Right ventricle myocardium inferior (tissue), 1 donor: ENCODE data around the gene CHRM2. TPM values are rescaled to one million over a fixed set of nuclear protein-coding genes. Genes with fewer than 3 reads are reported as not detected.

Experiments used
- ATAC-seq: fragments of 200-7000 bp; cut with Tn5 transposase; one replicate; pipeline ENCODE4 v1.9.1; 2020; ENCODE audit warnings: mild to moderate bottlenecking, moderate library complexity
- DNase-seq: peaks from one replicate; pipeline ENCODE4 v3.0.0; 2021; ENCODE audit errors: missing footprints
- intact Hi-C: fragments of 100-400 bp; cut with DNase I; formaldehyde crosslinking; loops from one replicate; pipeline ENCODE4 v1.11.0; 2022
- total RNA-seq: library from RNA; stranded (reverse); fragmentation: NEBNext Ultra II Directional; extraction: Animal tissue kit (Norgen Biotek cat#: 25700); gene quantifications from one replicate; pipeline ENCODE4 v1.2.1, GENCODE V29; 2021
- donor health status: DM: no; HTN: yes; CAD: no; lungs with severe emphysema.

CHRM2 gene
- total RNA-seq, 1 donor from 2014 or later, result 70.4 TPM

- no peak for ATAC-seq
- DNase-seq, result no peak
- intact Hi-C loops, result loop anchor here (5.0 kb wide), 1 partner anchor 70 kb away; no protein-coding TSS in a partner anchor
These were observed 73.4 kb downstream of the CHRM2 start for GRCh38 chr7:136941816-136942215.

GRCh38 chr7:136942401-136942800 lies 73.9 kb downstream of the CHRM2 start:
- no peak for ATAC-seq

GRCh38 chr7:136942994-136943393 lies 74.5 kb downstream of the CHRM2 start:
- ATAC-seq (no peak), DNase-seq (no peak)
- intact Hi-C loops, result loop anchor here (5.0 kb wide), 1 partner anchor 71 kb away; no protein-coding TSS in a partner anchor

More at GRCh38 chr7:136942401-136942800, 73.9 kb downstream of the CHRM2 start:
- DNase-seq, result no peak
- intact Hi-C loops, result loop anchor here (5.0 kb wide), 1 partner anchor 70 kb away; no protein-coding TSS in a partner anchor

GRCh38 chr7:136947347-136947746 lies 78.9 kb downstream of the CHRM2 start:
- ATAC-seq (no peak), DNase-seq (no peak)
- intact Hi-C loops, result no loop called here

GRCh38 chr7:136950331-136950730 lies 81.9 kb downstream of the CHRM2 start:
- DNase-seq (no peak), ATAC-seq (no peak)
- intact Hi-C loops, result loop anchor here (10.0 kb wide), 1 partner anchor 204 kb away; no protein-coding TSS in a partner anchor

- intact Hi-C loops, result loop anchor here (10.0 kb wide), 1 partner anchor 201 kb away; no protein-coding TSS in a partner anchor
- ATAC-seq (no peak), DNase-seq (no peak)
These were observed 84.9 kb downstream of the CHRM2 start for GRCh38 chr7:136953386-136953785.

GRCh38 chr7:136956232-136956631 lies 87.8 kb downstream of the CHRM2 start:
- DNase-seq, result no peak
- ATAC-seq, result no peak
- intact Hi-C loops, result loop anchor here (5.0 to 10.0 kb wide), 2 partner anchors 36 to 199 kb away; no protein-coding TSS in a partner anchor

- intact Hi-C loops, result loop anchor here (5.0 to 10.0 kb wide), 2 partner anchors 36 to 198 kb away; no protein-coding TSS in a partner anchor
These were observed 88.2 kb downstream of the CHRM2 start for GRCh38 chr7:136956671-136957070.

GRCh38 chr7:136957391-136957790 lies 88.9 kb downstream of the CHRM2 start:
- DNase-seq (no peak), ATAC-seq (no peak)
- intact Hi-C loops, result loop anchor here (5.0 to 10.0 kb wide), 2 partner anchors 35 to 197 kb away; no protein-coding TSS in a partner anchor

More at GRCh38 chr7:136956671-136957070, 88.2 kb downstream of the CHRM2 start:
- DNase-seq, result no peak
- ATAC-seq, result no peak

GRCh38 chr7:136958016-136958415 lies 89.6 kb downstream of the CHRM2 start:
- ATAC-seq (no peak), DNase-seq (no peak)
- intact Hi-C loops, result loop anchor here (5.0 to 10.0 kb wide), 2 partner anchors 34 to 197 kb away; no protein-coding TSS in a partner anchor

GRCh38 chr7:136964347-136964746 lies 95.9 kb downstream of the CHRM2 start:
- ATAC-seq (peak; percentile 75), DNase-seq (no peak)
- intact Hi-C loops, result loop anchor here (5.0 kb wide), 1 partner anchor 118 kb away; no protein-coding TSS in a partner anchor

- DNase-seq (no peak), ATAC-seq (no peak)
- intact Hi-C loops, result no loop called here
These were observed 98.4 kb downstream of the CHRM2 start for GRCh38 chr7:136966825-136967224.

- ATAC-seq, result no peak
- intact Hi-C loops, result no loop called here
- DNase-seq, result no peak
These were observed 101.3 kb downstream of the CHRM2 start for GRCh38 chr7:136969761-136970160.

- ATAC-seq, result no peak
- intact Hi-C loops, result no loop called here
- no peak for DNase-seq
These were observed 103.3 kb downstream of the CHRM2 start for GRCh38 chr7:136971776-136972175.

- intact Hi-C loops, result no loop called here
- no peak for ATAC-seq
- DNase-seq, result no peak
These were observed 108.2 kb downstream of the CHRM2 start for GRCh38 chr7:136976504-136977251.

- no peak for DNase-seq
- intact Hi-C loops, result loop anchor here (5.0 kb wide), 1 partner anchor 36 kb away; no protein-coding TSS in a partner anchor
- peak; percentile 64 for ATAC-seq
These were observed 124.9 kb downstream of the CHRM2 start for GRCh38 chr7:136993377-136993776.

GRCh38 chr7:136997735-136998134 lies 129.3 kb downstream of the CHRM2 start:
- intact Hi-C loops, result no loop called here
- ATAC-seq, result peak; percentile 30
- no peak for DNase-seq

GRCh38 chr7:136998495-136998894 lies 130.0 kb downstream of the CHRM2 start:
- ATAC-seq (no peak), DNase-seq (no peak)
- intact Hi-C loops, result no loop called here

- intact Hi-C loops, result loop anchor here (10.0 kb wide), 1 partner anchor 126 kb away; no protein-coding TSS in a partner anchor
These were observed 132.2 kb downstream of the CHRM2 start for GRCh38 chr7:137000621-137001020.

GRCh38 chr7:137001041-137001440 lies 132.6 kb downstream of the CHRM2 start:
- ATAC-seq, result no peak
- intact Hi-C loops, result loop anchor here (10.0 kb wide), 1 partner anchor 126 kb away; no protein-coding TSS in a partner anchor

More at GRCh38 chr7:137000621-137001020, 132.2 kb downstream of the CHRM2 start:
- DNase-seq, result no peak
- ATAC-seq, result no peak

More at GRCh38 chr7:137001041-137001440, 132.6 kb downstream of the CHRM2 start:
- DNase-seq, result no peak
